22Rv1 (cell line): ENCODE measurements around the gene PKIB.

Source experiments
- H3K27ac ChIP-seq: fragments of 450-650 bp; 2 replicates; pipeline ENCODE4 v1.5.1; 2017
- ZFX ChIP-seq: fragments of 450-650 bp; IDR thresholded peaks from 2 replicates; pipeline ENCODE4 v1.6.1; 2017; ENCODE audit warnings: antibody characterized with exemption, borderline replicate concordance
- TF ChIP-seq, protein P1 (sequence below): fragments of 450-650 bp; IDR thresholded peaks from 2 replicates; pipeline ENCODE4 v1.5.1; 2017; ENCODE audit warnings: mild to moderate bottlenecking

Gene PKIB

DNA sequence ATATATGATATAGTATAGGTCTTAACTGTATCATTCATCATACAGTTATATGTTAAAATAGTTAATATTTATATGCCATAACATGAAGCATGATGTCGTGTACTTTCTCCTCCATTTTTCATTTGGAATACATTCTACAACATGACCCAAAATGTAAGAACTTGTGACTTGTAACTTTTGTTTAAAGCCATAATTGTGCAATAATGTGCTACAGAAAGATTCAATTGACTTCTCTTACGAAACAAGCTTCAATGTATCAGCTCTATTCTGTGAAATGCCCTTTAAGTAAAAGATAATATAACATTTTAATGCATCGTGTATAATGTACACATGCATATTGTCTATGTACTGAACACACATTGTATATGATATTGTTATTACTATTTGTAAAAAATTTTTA is 92.6 kb downstream of the PKIB start:
- no peak overlapping the region for H3K27ac ChIP-seq
- TF ChIP-seq ZFX, result no peak
- TF ChIP-seq, protein P1, sequence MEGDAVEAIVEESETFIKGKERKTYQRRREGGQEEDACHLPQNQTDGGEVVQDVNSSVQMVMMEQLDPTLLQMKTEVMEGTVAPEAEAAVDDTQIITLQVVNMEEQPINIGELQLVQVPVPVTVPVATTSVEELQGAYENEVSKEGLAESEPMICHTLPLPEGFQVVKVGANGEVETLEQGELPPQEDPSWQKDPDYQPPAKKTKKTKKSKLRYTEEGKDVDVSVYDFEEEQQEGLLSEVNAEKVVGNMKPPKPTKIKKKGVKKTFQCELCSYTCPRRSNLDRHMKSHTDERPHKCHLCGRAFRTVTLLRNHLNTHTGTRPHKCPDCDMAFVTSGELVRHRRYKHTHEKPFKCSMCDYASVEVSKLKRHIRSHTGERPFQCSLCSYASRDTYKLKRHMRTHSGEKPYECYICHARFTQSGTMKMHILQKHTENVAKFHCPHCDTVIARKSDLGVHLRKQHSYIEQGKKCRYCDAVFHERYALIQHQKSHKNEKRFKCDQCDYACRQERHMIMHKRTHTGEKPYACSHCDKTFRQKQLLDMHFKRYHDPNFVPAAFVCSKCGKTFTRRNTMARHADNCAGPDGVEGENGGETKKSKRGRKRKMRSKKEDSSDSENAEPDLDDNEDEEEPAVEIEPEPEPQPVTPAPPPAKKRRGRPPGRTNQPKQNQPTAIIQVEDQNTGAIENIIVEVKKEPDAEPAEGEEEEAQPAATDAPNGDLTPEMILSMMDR, result no peak

DNA sequence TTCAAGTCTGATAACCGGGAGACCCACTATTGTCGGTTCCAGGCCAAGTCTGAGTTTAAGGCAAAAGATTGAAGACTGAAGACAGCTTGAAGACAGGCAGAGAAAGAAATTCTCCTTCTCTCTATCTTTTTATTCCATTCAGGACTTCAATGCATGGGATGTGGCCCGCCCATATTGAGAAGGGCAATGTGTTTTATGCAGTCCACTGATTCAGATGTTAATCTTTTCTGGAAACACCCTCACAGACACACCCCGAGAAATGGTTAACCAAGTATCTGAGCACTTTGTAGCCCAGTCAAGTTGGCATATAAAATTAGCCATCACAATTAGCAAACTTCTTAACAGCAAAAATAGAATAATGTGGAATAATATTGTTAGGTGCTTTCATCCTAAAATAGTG is 93.9 kb downstream of the PKIB start:
- H3K27ac ChIP-seq, result no peak overlapping the region
- TF ChIP-seq, protein P1, result no peak
- no peak for TF ChIP-seq ZFX

DNA sequence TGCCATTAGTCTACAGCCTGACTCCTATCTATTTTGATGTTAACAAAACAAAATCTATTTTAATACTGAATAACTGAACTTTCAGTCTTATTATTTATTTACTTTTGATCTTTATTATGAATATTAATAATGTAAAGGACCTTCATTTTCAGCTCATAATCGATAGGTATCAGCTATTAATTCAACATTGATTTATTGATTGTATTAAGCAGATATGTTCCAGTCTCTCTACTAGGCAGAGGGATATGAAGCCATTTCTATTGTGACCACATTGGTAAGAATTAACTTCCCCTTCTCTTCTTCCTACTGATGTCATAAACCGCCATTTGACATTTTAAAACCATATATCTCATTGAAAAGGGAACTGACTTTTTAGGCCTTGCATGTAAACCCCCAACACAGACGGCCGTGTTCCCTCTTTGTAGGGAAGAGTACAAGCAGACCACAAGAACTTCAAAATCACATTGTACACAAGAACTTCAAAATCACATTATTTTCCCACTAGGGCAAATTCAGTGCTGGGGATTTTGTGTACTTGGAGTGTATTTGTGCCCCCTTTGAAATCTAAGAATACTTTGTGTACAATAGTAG is 99.8 kb downstream of the PKIB start:
- no peak for TF ChIP-seq ZFX
- TF ChIP-seq, protein P1, result no peak

DNA sequence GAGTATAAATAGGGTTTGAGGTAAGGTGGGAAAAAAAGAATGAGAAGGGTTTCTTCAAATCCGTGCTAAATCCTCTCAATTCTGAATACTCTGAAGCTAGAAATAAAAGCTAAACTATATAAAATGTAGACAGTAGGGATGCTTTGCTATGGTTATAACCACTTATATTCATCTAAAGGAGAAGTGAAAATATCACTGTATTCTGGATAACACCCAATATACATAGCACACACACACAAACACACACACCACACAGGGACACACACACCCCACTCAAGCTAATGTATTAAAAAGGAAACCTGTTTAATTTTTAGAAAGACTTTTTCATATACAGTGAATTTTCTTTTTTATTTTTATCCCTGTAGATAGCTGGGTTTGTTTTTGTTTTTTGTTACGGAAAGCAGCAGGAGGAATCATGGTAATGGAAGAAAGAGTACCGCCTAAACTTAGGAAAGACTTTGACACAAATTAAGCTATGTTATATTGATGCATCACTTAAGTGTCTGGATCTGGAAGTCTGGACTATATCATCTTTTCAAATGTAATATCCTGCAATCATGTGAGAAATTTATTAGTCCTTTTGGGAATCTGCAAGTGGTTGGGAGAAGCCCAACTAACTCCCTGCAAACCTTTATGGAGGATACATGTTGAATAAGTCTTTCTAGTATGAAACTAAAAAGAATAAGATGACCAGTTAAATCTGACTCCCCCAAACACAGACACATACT is 100.9 kb downstream of the PKIB start:
- no peak overlapping the region for H3K27ac ChIP-seq

More for the DNA sequence above, 99.8 kb downstream of the PKIB start:
- no peak overlapping the region for H3K27ac ChIP-seq

DNA sequence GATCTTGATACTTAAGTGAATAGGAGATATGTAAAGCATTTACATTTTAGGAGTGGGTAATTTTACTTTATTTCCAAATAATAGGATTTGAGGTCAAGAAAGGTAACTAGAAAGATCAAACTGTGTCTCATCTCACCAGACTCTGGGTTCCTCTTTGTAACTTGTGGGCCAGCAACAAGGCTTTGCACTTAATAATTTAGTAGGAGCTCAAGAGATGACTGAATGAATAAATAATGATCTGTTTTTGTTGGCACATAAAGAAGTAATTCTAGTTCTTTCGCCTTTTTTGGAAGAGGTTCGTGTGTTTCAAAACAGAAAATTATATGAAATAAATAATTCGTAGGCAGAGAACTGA is 101.9 kb downstream of the PKIB start:
- no peak overlapping the region for H3K27ac ChIP-seq
- no peak for TF ChIP-seq ZFX
- TF ChIP-seq, protein P1, result no peak

More for the DNA sequence above, 100.9 kb downstream of the PKIB start:
- no peak for TF ChIP-seq ZFX
- TF ChIP-seq, protein P1, result no peak

DNA sequence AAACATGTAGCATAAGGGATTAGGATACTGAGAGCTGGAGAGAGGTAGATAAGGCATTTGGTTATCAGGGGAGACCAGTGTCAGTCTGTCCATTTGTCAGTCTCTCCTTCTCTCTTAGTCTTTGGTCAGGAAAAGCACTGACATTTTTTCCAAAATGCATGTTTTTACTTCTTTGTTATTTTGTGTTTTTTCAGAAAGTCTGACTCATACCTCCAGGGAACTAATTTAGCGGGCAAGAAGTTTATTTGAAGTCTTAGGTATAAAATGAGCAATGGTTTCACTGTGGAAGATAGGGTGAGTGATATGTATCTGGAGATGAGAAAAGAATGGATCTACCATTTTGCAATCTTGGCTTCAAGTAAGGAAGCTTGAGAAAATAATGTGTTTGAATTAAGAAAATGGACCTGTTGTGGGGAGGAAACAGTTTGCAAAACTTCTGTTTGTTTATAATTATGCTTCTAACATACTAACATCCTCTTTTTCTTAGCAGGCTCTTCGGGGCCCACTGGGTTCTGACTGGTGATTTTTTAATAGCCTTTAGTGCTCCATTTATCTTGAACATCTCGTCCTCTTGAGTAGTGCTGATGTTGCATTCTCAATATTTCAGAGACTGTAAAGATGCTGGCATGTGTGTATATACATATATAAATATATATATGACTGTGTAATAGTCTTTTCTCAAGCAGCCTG is 102.4 kb downstream of the PKIB start:
- TF ChIP-seq ZFX, result no peak
- TF ChIP-seq, protein P1, result no peak
- no peak overlapping the region for H3K27ac ChIP-seq

DNA sequence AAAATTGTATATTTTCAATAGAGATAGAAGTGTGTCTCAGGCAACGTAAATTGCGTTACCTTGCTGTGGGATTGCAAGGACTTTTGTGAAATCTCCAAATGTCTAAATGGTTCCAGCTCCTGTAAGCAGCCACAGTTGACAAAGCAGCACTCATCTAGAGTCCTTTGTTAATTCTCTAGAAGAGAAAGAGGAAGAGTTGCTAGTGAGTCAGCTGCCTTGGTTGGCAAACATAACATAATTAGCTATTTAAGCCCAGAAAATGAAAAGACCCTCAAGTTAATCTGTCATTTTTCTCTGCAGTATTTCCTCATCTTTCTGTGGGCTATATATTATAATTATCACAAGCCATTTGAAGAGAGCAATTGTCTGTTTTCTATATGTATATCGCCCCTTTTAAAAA is 102.9 kb downstream of the PKIB start:
- no peak overlapping the region for H3K27ac ChIP-seq
- TF ChIP-seq ZFX, result no peak
- TF ChIP-seq, protein P1, result no peak
